AG04450 (cell line): ENCODE measurements around the gene KRABD2.
A peak's percentile ranks its signal among the peaks of the same experiment; 100 is the strongest.

Experiments
- CTCF ChIA-PET: fragments of 300-600, 350-600 bp; formaldehyde crosslinking; extraction: SDS; loops from one replicate; lab custom pipeline; 2022; ENCODE audit warnings: antibody characterized with exemption, inconsistent platforms; lab: Charles Lee
- POLR2A ChIA-PET: fragments of 350-600 bp; formaldehyde crosslinking; extraction: SDS; loops from one replicate; lab custom pipeline; 2021; ENCODE audit warnings: antibody characterized with exemption, inconsistent platforms; lab: Yijun Ruan, JAX
- DNase-seq: peaks from one replicate; pipeline ENCODE4 v3.0.0-alpha.2; 2011; ENCODE audit warnings: low read depth, low spot score
- H3K27ac ChIP-seq: one replicate; pipeline ENCODE4 v1.5.1; 2012; ENCODE audit warnings: low read depth, low read length, control low read depth
- H3K27me3 ChIP-seq: one replicate; pipeline ENCODE4 v1.6.0; 2012; ENCODE audit warnings: low read length; ENCODE audit not compliant: control insufficient read depth, insufficient read depth
- H3K4me3 ChIP-seq: 2 replicates; pipeline ENCODE4 v1.5.1; 2011; ENCODE audit warnings: mild to moderate bottlenecking, low read depth, low read length, control low read depth
- H3K9me3 ChIP-seq: 2 replicates; pipeline ENCODE4 v1.5.1; 2012; ENCODE audit warnings: low read length; ENCODE audit not compliant: control insufficient read depth, insufficient read depth
- CTCF ChIP-seq: IDR thresholded peaks from 2 replicates; pipeline ENCODE4 v1.5.1; 2011; ENCODE audit warnings: low read depth, low read length, control low read depth, inconsistent platforms

The KRABD2 gene

GRCh38 chr17:8339540-8339939 is 37.0 kb downstream of the KRABD2 start, which contains the start of gene ODF4:
Gene ODF4 (plus strand): TSS chr17:8339840. CDS start chr17:8340052, 212 bp downstream.
- no peaks in the 10 kb centered on the region for H3K9me3 ChIP-seq
- no peak within 1 kb of the TSS for H3K27ac ChIP-seq
- peaks cover 20% of the 10 kb centered on the region for H3K27me3 ChIP-seq
- no peak within 1 kb of the TSS for H3K4me3 ChIP-seq
- DNase-seq: no peak
- ChIA-PET CTCF (no interaction called here), POLR2A (no interaction called here)
- no peak for TF ChIP-seq CTCF

- CTCF ChIA-PET: interaction anchor here (1.2 to 1.3 kb wide), 2 partner anchors 12 to 38 kb away, joined by 3 to 5 read pairs; partner anchors contain the start of gene KRABD2
- POLR2A ChIA-PET: no interaction called here
- Histone ChIP-seq H3K27ac (no peak overlapping the region), H3K4me3 (no peak overlapping the region), H3K27me3 (peaks cover 18% of the 10 kb centered on the region), H3K9me3 (no peaks in the 10 kb centered on the region)
- no peak for TF ChIP-seq CTCF
- no peak for DNase-seq
Observed at GRCh38 chr17:8338753-8339140, 37.8 kb downstream of the KRABD2 start.

GRCh38 chr17:8337802-8338752 is 38.4 kb downstream of the KRABD2 start:
- ChIA-PET CTCF (interaction anchor here (1.2 to 1.3 kb wide), 2 partner anchors 11 to 39 kb away, joined by 3 to 5 read pairs; partner anchors contain the start of gene KRABD2), POLR2A (no interaction called here)
- Histone ChIP-seq H3K27me3 (peaks cover 15% of the 10 kb centered on the region), H3K27ac (no peak overlapping the region), H3K9me3 (no peaks in the 10 kb centered on the region), H3K4me3 (peak overlapping the region; percentile 35)
- TF ChIP-seq CTCF: no peak
- no peak for DNase-seq

GRCh38 chr17:8333281-8333680 is 43.2 kb downstream of the KRABD2 start:
- POLR2A ChIA-PET: no interaction called here
- CTCF ChIA-PET: no interaction called here
- DNase-seq: no peak
- no peak overlapping the region for H3K4me3 ChIP-seq
- TF ChIP-seq CTCF: no peak
- no peaks in the 10 kb centered on the region for H3K9me3 ChIP-seq
- H3K27me3 ChIP-seq: peaks cover 17% of the 10 kb centered on the region
- no peak overlapping the region for H3K27ac ChIP-seq

- no peak overlapping the region for H3K4me3 ChIP-seq
- no peak overlapping the region for H3K27ac ChIP-seq
- TF ChIP-seq CTCF: no peak
- ChIA-PET CTCF (no interaction called here), POLR2A (no interaction called here)
- H3K9me3 ChIP-seq: no peaks in the 10 kb centered on the region
- no peak for DNase-seq
- peaks cover 13% of the 10 kb centered on the region for H3K27me3 ChIP-seq
Observed at GRCh38 chr17:8332688-8333087, 43.8 kb downstream of the KRABD2 start.
